DOHH2 (cell line): Measurements from ENCODE around the gene ZFAND3.

Experiments
- H3F3A ChIP-seq: fragments of 200-600 bp; sonication (generic), shearing (Covaris generic); 2 replicates; pipeline ENCODE4 v1.6.0; 2016; ENCODE audit warnings: antibody characterized with exemption, mild to moderate bottlenecking; ENCODE audit not compliant: control insufficient read depth, insufficient read depth
- H3K27ac ChIP-seq: fragments of 200-600 bp; sonication (generic); 2 replicates; pipeline ENCODE4 v1.5.1; 2014; ENCODE audit warnings: low read depth, mild to moderate bottlenecking, low read length, moderate library complexity
- H3K27me3 ChIP-seq: fragments of 200-600 bp; sonication (generic); 2 replicates; pipeline ENCODE4 v1.6.1; 2014; ENCODE audit warnings: mild to moderate bottlenecking, low read length, mixed read lengths; ENCODE audit not compliant: control insufficient read depth
- H3K36me3 ChIP-seq: fragments of 200-600 bp; sonication (generic); 2 replicates; pipeline ENCODE4 v1.6.1; 2014; ENCODE audit warnings: mild to moderate bottlenecking, low read length, moderate library complexity, mixed read lengths; ENCODE audit not compliant: control insufficient read depth
- H3K4me1 ChIP-seq: fragments of 200-600 bp; sonication (generic); 2 replicates; pipeline ENCODE4 v1.6.1; 2014; ENCODE audit warnings: mild to moderate bottlenecking, low read length, mixed read lengths; ENCODE audit not compliant: control insufficient read depth
- H3K4me2 ChIP-seq: fragments of 200-600 bp; sonication (generic); 2 replicates; pipeline ENCODE4 v1.6.0; 2014; ENCODE audit warnings: mild to moderate bottlenecking, low read length, moderate library complexity
- H3K4me3 ChIP-seq: fragments of 200-600 bp; sonication (generic); 2 replicates; pipeline ENCODE4 v1.5.1; 2014; ENCODE audit warnings: mild to moderate bottlenecking, low read length, mixed read lengths
- H3K79me2 ChIP-seq: fragments of 200-600 bp; sonication (generic); 2 replicates; pipeline ENCODE4 v1.6.1; 2014; ENCODE audit warnings: mild to moderate bottlenecking, low read length, mixed read lengths; ENCODE audit not compliant: control insufficient read depth
- H3K9me2 ChIP-seq: fragments of 200-600 bp; sonication (generic); replicated peaks from 2 replicates; pipeline ENCODE4 v1.6.1; 2014; ENCODE audit warnings: mild to moderate bottlenecking, low read length, mixed read lengths; ENCODE audit not compliant: control insufficient read depth
- H3K9me3 ChIP-seq: fragments of 200-600 bp; sonication (generic); 2 replicates; pipeline ENCODE4 v1.6.1; 2014; ENCODE audit warnings: antibody characterized with exemption, low read length, mixed read lengths; ENCODE audit not compliant: control insufficient read depth, insufficient read depth
- H4K20me1 ChIP-seq: fragments of 200-600 bp; sonication (generic); 2 replicates; pipeline ENCODE4 v1.6.0; 2014; ENCODE audit warnings: low read depth, mild to moderate bottlenecking, antibody characterized with exemption, low read length, moderate library complexity; ENCODE audit not compliant: control insufficient read depth, insufficient read depth
- EZH2phosphoT487 ChIP-seq: fragments of 200-600 bp; sonication (generic); IDR thresholded peaks from 2 replicates; pipeline ENCODE4 v1.6.1; 2017; ENCODE audit warnings: borderline replicate concordance, mild to moderate bottlenecking, antibody characterized with exemption, low read length, moderate library complexity, mixed read lengths
- TF ChIP-seq, protein P1 (sequence below): fragments of 200-600 bp; sonication (generic); IDR thresholded peaks from one replicate; pipeline ENCODE4 v1.5.1; 2014; ENCODE audit warnings: antibody characterized with exemption, mild to moderate bottlenecking, low read depth, low read length; ENCODE audit not compliant: poor library complexity, severe bottlenecking

The ZFAND3 gene

GRCh38 chr6:38105066-38105465 lies 285.5 kb downstream of the ZFAND3 start:
- Histone ChIP-seq H3K79me2 (no peaks in the 10 kb centered on the region), H3K27me3 (no peaks in the 10 kb centered on the region), H3K36me3 (no peaks in the 10 kb centered on the region), H3K27ac (no peak overlapping the region), H3K4me1 (peaks cover 9% of the 10 kb centered on the region; the same call in 1 of the 2 replicates), H3K9me2 (no peaks in the 10 kb centered on the region), H3K4me2 (no peak overlapping the region), H4K20me1 (no peaks in the 10 kb centered on the region), H3F3A (no peaks in the 10 kb centered on the region), H3K9me3 (no peaks in the 10 kb centered on the region), H3K4me3 (no peak overlapping the region)
- no peak for TF ChIP-seq EZH2phosphoT487
- TF ChIP-seq, protein P1, sequence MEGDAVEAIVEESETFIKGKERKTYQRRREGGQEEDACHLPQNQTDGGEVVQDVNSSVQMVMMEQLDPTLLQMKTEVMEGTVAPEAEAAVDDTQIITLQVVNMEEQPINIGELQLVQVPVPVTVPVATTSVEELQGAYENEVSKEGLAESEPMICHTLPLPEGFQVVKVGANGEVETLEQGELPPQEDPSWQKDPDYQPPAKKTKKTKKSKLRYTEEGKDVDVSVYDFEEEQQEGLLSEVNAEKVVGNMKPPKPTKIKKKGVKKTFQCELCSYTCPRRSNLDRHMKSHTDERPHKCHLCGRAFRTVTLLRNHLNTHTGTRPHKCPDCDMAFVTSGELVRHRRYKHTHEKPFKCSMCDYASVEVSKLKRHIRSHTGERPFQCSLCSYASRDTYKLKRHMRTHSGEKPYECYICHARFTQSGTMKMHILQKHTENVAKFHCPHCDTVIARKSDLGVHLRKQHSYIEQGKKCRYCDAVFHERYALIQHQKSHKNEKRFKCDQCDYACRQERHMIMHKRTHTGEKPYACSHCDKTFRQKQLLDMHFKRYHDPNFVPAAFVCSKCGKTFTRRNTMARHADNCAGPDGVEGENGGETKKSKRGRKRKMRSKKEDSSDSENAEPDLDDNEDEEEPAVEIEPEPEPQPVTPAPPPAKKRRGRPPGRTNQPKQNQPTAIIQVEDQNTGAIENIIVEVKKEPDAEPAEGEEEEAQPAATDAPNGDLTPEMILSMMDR: no peak

GRCh38 chr6:38107073-38107472 lies 287.5 kb downstream of the ZFAND3 start:
- H3K27ac ChIP-seq: no peak overlapping the region
- no peaks in the 10 kb centered on the region for H3K9me3 ChIP-seq
- H3K9me2 ChIP-seq: no peaks in the 10 kb centered on the region
- H3K27me3 ChIP-seq: no peaks in the 10 kb centered on the region
- H3K4me3 ChIP-seq: no peak overlapping the region
- H4K20me1 ChIP-seq: no peaks in the 10 kb centered on the region
- no peak for TF ChIP-seq EZH2phosphoT487
- TF ChIP-seq, protein P1: no peak
- H3K36me3 ChIP-seq: no peaks in the 10 kb centered on the region
- peaks cover under 1% of the 10 kb centered on the region; the same call in 1 of the 2 replicates for H3K4me1 ChIP-seq
- H3F3A ChIP-seq: no peaks in the 10 kb centered on the region
- H3K79me2 ChIP-seq: no peaks in the 10 kb centered on the region
- no peak overlapping the region for H3K4me2 ChIP-seq

GRCh38 chr6:38110481-38110971 lies 291.0 kb downstream of the ZFAND3 start:
- TF ChIP-seq, protein P1: no peak
- no peaks in the 10 kb centered on the region for H3F3A ChIP-seq
- H3K4me3 ChIP-seq: no peak overlapping the region
- H3K27ac ChIP-seq: no peak overlapping the region
- no peaks in the 10 kb centered on the region for H3K36me3 ChIP-seq
- H3K4me2 ChIP-seq: no peak overlapping the region
- no peaks in the 10 kb centered on the region for H3K9me2 ChIP-seq
- no peaks in the 10 kb centered on the region for H3K4me1 ChIP-seq
- no peaks in the 10 kb centered on the region for H3K27me3 ChIP-seq
- H3K79me2 ChIP-seq: no peaks in the 10 kb centered on the region
- no peaks in the 10 kb centered on the region for H3K9me3 ChIP-seq
- H4K20me1 ChIP-seq: no peaks in the 10 kb centered on the region
